Mesenchymal stem cell (in vitro differentiated cells and primary cell): ENCODE data around the gene DIPK1B.

Source experiments
- DNase-seq: peaks from one replicate; pipeline ENCODE4 v3.0.0-alpha.2; 2013
- H2AFZ ChIP-seq: one replicate; pipeline ENCODE4 v1.6.1; 2013; ENCODE audit warnings: low read depth, mild to moderate bottlenecking, control low read depth, inconsistent platforms, low read length, moderate library complexity
- H2AK5ac ChIP-seq: 2 replicates; pipeline ENCODE4 v1.6.1; 2013; ENCODE audit warnings: low read length, moderate library complexity, mild to moderate bottlenecking, inconsistent platforms; ENCODE audit not compliant: severe bottlenecking
- H2BK120ac ChIP-seq: one replicate; pipeline ENCODE4 v1.6.1; 2013; ENCODE audit warnings: low read depth, mild to moderate bottlenecking, inconsistent platforms, low read length, moderate library complexity
- H2BK12ac ChIP-seq, 2 experiments: one replicate each; pipeline ENCODE4 v1.6.1; 2013; ENCODE audit warnings: inconsistent platforms in 2 of 2, low read length in 2 of 2, mild to moderate bottlenecking in 2 of 2, moderate library complexity in 2 of 2, control low read depth in 1 of 2
- H2BK15ac ChIP-seq: one replicate; pipeline ENCODE4 v1.6.1; 2013; ENCODE audit warnings: mild to moderate bottlenecking, low read depth, inconsistent platforms; ENCODE audit not compliant: poor library complexity, severe bottlenecking
- H2BK5ac ChIP-seq: 2 replicates; pipeline ENCODE4 v1.6.1; 2013; ENCODE audit warnings: low read depth, mild to moderate bottlenecking, low read length, control low read depth, inconsistent platforms; ENCODE audit not compliant: poor library complexity, severe bottlenecking
- H3K14ac ChIP-seq, 2 experiments: one replicate each; pipeline ENCODE4 v1.6.1; 2013; ENCODE audit warnings: inconsistent platforms in 2 of 2, low read length in 2 of 2, control low read depth in 1 of 2, mild to moderate bottlenecking in 1 of 2, moderate library complexity in 1 of 2
- H3K18ac ChIP-seq, 2 experiments: one replicate each; pipeline ENCODE4 v1.6.1; 2013; ENCODE audit warnings: inconsistent platforms in 2 of 2, low read length in 2 of 2, control low read depth in 1 of 2, low read depth in 1 of 2, mild to moderate bottlenecking in 1 of 2
- H3K23ac ChIP-seq, 2 experiments: one replicate each; pipeline ENCODE4 v1.6.1; 2013; ENCODE audit warnings: inconsistent platforms in 2 of 2, low read length in 2 of 2, mild to moderate bottlenecking in 2 of 2, moderate library complexity in 2 of 2, control low read depth in 1 of 2
- H3K27ac ChIP-seq: 2 replicates; pipeline ENCODE4 v1.5.1; 2013; ENCODE audit warnings: mild to moderate bottlenecking, moderate library complexity, low read length, control low read depth, inconsistent platforms; ENCODE audit not compliant: poor library complexity, severe bottlenecking
- H3K27me3 ChIP-seq, 2 experiments: 2 replicates each; pipeline versions ENCODE4 v1.6.1 to v1.7.0; 2013; ENCODE audit warnings: low read length in 2 of 2, mild to moderate bottlenecking in 2 of 2, moderate library complexity in 2 of 2, control low read depth in 1 of 2, inconsistent platforms in 1 of 2; ENCODE audit not compliant: control insufficient read depth in 1 of 2, insufficient read depth in 1 of 2
- H3K36me3 ChIP-seq, 2 experiments: 2 replicates each; pipeline versions ENCODE4 v1.6.1 to v1.7.0; 2013; ENCODE audit warnings: low read length in 2 of 2, control low read depth in 1 of 2, inconsistent platforms in 1 of 2, low read depth in 1 of 2, mild to moderate bottlenecking in 1 of 2; ENCODE audit not compliant: insufficient read depth in 2 of 2, control insufficient read depth in 1 of 2
- H3K4ac ChIP-seq, 2 experiments: one replicate each; pipeline ENCODE4 v1.6.1; 2013; ENCODE audit warnings: inconsistent platforms in 2 of 2, low read length in 2 of 2, mild to moderate bottlenecking in 2 of 2, moderate library complexity in 2 of 2, control low read depth in 1 of 2, low read depth in 1 of 2
- H3K4me1 ChIP-seq: 2 replicates; pipeline ENCODE4 v1.6.1; 2013; ENCODE audit warnings: low read depth, low read length, control low read depth; ENCODE audit not compliant: control insufficient read depth, insufficient read depth
- H3K4me2 ChIP-seq: 2 replicates; pipeline ENCODE4 v1.6.1; 2013; ENCODE audit warnings: low read length, mild to moderate bottlenecking, inconsistent platforms; ENCODE audit not compliant: poor library complexity, severe bottlenecking
- H3K4me3 ChIP-seq, 2 experiments: 2 replicates each; pipeline versions ENCODE4 v1.5.1 to v1.7.0; 2013; ENCODE audit warnings: low read length in 2 of 2, mild to moderate bottlenecking in 2 of 2, control low read depth in 1 of 2, low read depth in 1 of 2; ENCODE audit not compliant: insufficient read depth in 1 of 2
- H3K79me1 ChIP-seq: replicated peaks from 2 replicates; pipeline ENCODE4 v1.6.1; 2013; ENCODE audit warnings: mild to moderate bottlenecking, control low read depth, low read length, inconsistent platforms; ENCODE audit not compliant: poor library complexity, severe bottlenecking
- H3K9ac ChIP-seq: 2 replicates; pipeline ENCODE4 v1.7.0; 2013; ENCODE audit warnings: mild to moderate bottlenecking, low read length, moderate library complexity
- H3K9me3 ChIP-seq: 2 replicates; pipeline ENCODE4 v1.7.0; 2013; ENCODE audit warnings: mild to moderate bottlenecking, low read length; ENCODE audit not compliant: control insufficient read depth
- H4K8ac ChIP-seq: one replicate; pipeline ENCODE4 v1.6.1; 2013; ENCODE audit warnings: inconsistent platforms, mild to moderate bottlenecking, low read length, moderate library complexity
- H4K91ac ChIP-seq: one replicate; pipeline ENCODE4 v1.6.1; 2013; ENCODE audit warnings: mild to moderate bottlenecking, low read length, inconsistent platforms
- WGBS: methylation state at CpG from one replicate; pipeline ENCODE4 v1.1.7; 2013; ENCODE audit warnings: mixed read lengths; 5-methylcytosine and 5-hydroxymethylcytosine counted together

Gene DIPK1B

DNA sequence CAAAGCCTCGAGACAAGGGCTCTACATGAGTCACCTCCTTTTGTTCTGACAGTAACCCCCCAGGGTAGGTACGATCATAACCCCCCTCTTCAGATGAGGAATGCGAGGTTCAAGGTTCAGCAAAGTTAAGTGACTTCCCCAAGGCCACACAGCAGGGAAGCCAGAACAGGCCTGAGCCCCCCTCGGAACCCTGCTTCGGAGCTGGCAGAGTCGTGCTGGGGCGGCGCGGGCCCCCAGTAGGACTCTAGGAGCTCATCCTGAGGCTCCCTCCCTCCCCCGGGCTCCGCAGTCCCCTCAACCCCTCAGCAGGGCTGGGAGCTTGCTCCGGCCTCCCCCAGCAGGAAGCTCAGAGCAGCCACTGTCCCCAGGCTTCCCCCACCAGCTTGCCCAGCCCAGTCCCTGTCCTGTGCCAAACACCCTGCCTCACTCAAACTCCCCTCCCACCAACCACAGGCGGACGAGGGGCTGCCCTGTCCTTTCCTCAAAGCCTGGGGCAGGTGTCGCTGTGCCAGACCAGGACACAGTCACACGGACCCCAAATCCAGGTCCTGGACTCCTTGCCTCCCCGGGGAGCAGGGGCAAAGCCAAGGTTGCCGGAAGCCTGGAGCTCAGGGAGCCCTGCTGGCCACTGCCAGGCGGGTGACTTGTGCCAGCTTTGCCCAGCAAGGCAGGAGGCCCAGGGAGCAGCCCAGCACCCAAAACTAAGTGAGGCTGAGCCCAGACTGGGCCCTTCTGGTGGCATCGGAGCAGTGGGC is 30.2 kb upstream of the DIPK1B start:
- no peak overlapping the region for H4K91ac ChIP-seq
- H3K9ac ChIP-seq: no peak overlapping the region
- H2AFZ ChIP-seq: no peak overlapping the region
- H2BK5ac ChIP-seq: no peak overlapping the region
- H3K9me3 ChIP-seq: no peaks in the 10 kb centered on the region
- WGBS: 91% methylated on average over 20 of the region's 20 CpGs
- no peak overlapping the region for H3K4me2 ChIP-seq
- no peak overlapping the region for H2AK5ac ChIP-seq
- no peak overlapping the region for H3K4ac ChIP-seq
- DNase-seq: no peak
- H3K4me3 ChIP-seq: no peak overlapping the region
- H3K14ac ChIP-seq: peak overlapping the region in 1 of 2 experiments; percentile 71
- H3K4me1 ChIP-seq: peaks cover 34% of the 10 kb centered on the region
- H3K79me1 ChIP-seq: peaks cover 63% of the 10 kb centered on the region
- no peaks in the 10 kb centered on the region for H3K27me3 ChIP-seq
- H3K27ac ChIP-seq: no peak overlapping the region
- H4K8ac ChIP-seq: no peak overlapping the region
- no peak overlapping the region for H2BK15ac ChIP-seq
- peaks cover 0 to 31% of the 10 kb centered on the region in 2 experiments for H3K36me3 ChIP-seq
- H3K23ac ChIP-seq: peak overlapping the region in 1 of 2 experiments; percentile 42
- no peak overlapping the region for H2BK12ac ChIP-seq
- no peak overlapping the region for H3K18ac ChIP-seq
- no peak overlapping the region for H2BK120ac ChIP-seq

DNA sequence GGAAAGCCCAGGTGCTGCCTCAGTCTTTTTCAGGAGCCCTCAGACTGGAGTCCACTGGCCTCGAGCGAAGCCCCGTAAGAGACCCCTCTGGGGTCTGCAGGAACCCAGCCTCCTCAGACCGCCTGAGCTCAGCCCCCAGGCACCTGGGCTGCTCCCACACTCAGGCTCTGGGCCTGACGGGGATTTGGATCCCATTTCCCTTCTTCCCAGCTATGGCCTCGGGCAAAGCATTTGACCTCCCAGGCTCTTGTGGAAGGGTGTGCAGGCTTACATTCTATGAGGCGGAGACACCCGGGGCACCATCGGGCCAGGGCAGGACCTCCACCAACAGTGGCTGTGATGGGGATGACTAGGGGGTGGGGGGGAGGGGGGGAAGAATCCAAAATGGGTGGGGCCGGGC is 29.7 kb upstream of the DIPK1B start:
- peaks cover 37% of the 10 kb centered on the region for H3K4me1 ChIP-seq
- 88% methylated on average over 10 of the region's 10 CpGs for WGBS
- H2AFZ ChIP-seq: no peak overlapping the region
- H3K4me2 ChIP-seq: no peak overlapping the region
- no peak overlapping the region for H2BK12ac ChIP-seq
- no peak overlapping the region for H4K8ac ChIP-seq
- H3K27ac ChIP-seq: no peak overlapping the region
- no peak overlapping the region for H3K23ac ChIP-seq
- no peak overlapping the region for H3K14ac ChIP-seq
- no peak overlapping the region for H2BK15ac ChIP-seq
- H3K4me3 ChIP-seq: no peak overlapping the region
- H4K91ac ChIP-seq: no peak overlapping the region
- no peak overlapping the region for H2AK5ac ChIP-seq
- H3K27me3 ChIP-seq: no peaks in the 10 kb centered on the region
- no peak overlapping the region for H2BK5ac ChIP-seq
- no peak overlapping the region for H3K9ac ChIP-seq
- no peak for DNase-seq
- peaks cover 0 to 27% of the 10 kb centered on the region in 2 experiments for H3K36me3 ChIP-seq
- no peak overlapping the region for H3K18ac ChIP-seq
- peaks cover 62% of the 10 kb centered on the region for H3K79me1 ChIP-seq
- no peak overlapping the region for H3K4ac ChIP-seq
- no peak overlapping the region for H2BK120ac ChIP-seq
- H3K9me3 ChIP-seq: no peaks in the 10 kb centered on the region

DNA sequence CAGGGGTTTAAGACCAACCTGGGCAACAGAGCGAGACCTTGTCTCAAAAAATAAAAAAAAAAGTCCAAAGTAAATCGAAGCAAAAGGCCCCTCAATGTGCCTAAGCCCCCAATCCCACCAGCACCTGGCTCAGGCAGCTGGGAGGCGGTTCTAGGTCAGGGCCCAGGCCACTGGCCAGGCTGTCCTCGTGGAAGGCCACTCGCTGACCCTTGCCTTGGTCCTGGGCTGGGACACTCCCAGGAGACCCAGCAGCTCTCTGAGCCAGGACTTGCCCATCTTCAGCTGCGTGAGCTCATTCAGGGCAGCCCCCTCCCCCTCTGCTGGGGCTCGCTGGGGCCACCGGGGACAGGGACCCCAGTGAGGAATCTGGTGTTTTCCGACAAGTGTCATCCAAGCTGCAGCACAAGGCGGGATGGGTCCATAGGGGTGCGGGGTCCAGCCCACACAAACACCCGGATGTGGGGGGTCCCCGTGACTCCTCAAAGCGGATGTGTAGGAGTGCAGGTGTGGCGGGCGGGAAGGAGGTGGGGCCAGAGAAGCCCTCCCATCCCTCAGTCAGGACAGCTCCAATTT is 29.1 kb upstream of the DIPK1B start:
- DNase-seq: no peak
- Histone ChIP-seq H4K8ac (no peak overlapping the region), H3K4me3 (no peak overlapping the region), H2BK15ac (no peak overlapping the region), H3K4ac (no peak overlapping the region), H2BK5ac (no peak overlapping the region), H2BK120ac (no peak overlapping the region), H3K27me3 (no peaks in the 10 kb centered on the region), H2AK5ac (no peak overlapping the region), H4K91ac (no peak overlapping the region), H3K27ac (no peak overlapping the region), H3K79me1 (peaks cover 58% of the 10 kb centered on the region), H3K4me1 (peaks cover 39% of the 10 kb centered on the region), H2AFZ (no peak overlapping the region), H2BK12ac (no peak overlapping the region), H3K18ac (no peak overlapping the region), H3K14ac (no peak overlapping the region), H3K9ac (no peak overlapping the region), H3K36me3 (peaks cover 0 to 27% of the 10 kb centered on the region in 2 experiments), H3K9me3 (no peaks in the 10 kb centered on the region), H3K4me2 (no peak overlapping the region), H3K23ac (no peak overlapping the region)
- WGBS: 90% methylated on average over 16 of the region's 16 CpGs

DNA sequence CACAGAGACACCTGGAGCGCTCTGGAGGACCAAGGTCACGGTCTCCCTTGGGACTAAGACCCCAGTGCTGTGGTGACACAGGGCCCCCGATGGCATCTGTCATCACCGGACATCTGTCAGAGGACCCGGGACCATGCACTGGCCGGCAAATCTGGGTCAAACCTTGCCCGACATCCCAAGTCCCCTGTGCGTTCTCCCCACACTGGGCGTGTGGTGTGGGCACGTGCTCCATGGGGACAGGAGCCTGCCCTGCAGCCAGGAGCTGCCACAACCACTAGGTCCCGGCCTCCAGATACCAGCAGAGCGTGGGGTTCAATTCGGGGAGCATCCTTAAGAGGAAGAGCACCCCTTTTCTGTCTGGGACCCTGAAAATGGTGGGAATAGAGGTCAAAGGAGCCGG is 28.6 kb upstream of the DIPK1B start:
- Histone ChIP-seq H3K18ac (no peak overlapping the region), H3K9me3 (no peaks in the 10 kb centered on the region), H3K27ac (no peak overlapping the region), H3K4ac (no peak overlapping the region), H2BK12ac (no peak overlapping the region), H3K23ac (no peak overlapping the region), H3K36me3 (peaks cover 0 to 27% of the 10 kb centered on the region in 2 experiments), H4K8ac (no peak overlapping the region), H3K4me3 (no peak overlapping the region), H3K27me3 (no peaks in the 10 kb centered on the region), H3K4me2 (no peak overlapping the region), H2AFZ (no peak overlapping the region), H2BK15ac (no peak overlapping the region), H3K9ac (no peak overlapping the region), H4K91ac (no peak overlapping the region), H3K14ac (no peak overlapping the region), H2AK5ac (no peak overlapping the region), H2BK120ac (no peak overlapping the region), H2BK5ac (no peak overlapping the region), H3K79me1 (peaks cover 54% of the 10 kb centered on the region), H3K4me1 (peaks cover 38% of the 10 kb centered on the region)
- DNase-seq: no peak
- WGBS: 94% methylated on average over 14 of the region's 14 CpGs
